ENCODE data around the gene TNFRSF1A. TPM values are rescaled to one million over a fixed set of nuclear protein-coding genes. Genes with fewer than 3 reads are reported as not detected.

TNFRSF1A gene
- total and polyA plus RNA-seq, 12 donors, result 46.4 to 386 (median 224) TPM

- DNase-seq, result peak in 1 of 7 donors; percentile 11
- H3K36me3 ChIP-seq (replicated peaks in 1 of 2), result no peaks in the 10 kb centered on the region
- H3K27me3 ChIP-seq, result no peaks in the 10 kb centered on the region
- TF ChIP-seq POLR2A (IDR thresholded peaks at IDR 0.05) (no peak), CTCF (IDR thresholded peaks at IDR 0.05) (no peak)
- H3K27ac ChIP-seq, result peak overlapping the region; percentile 7 to 85 (median 55)
- H3K4me1 ChIP-seq (replicated peaks in 1 of 2), result peaks cover 52 to 58% of the 10 kb centered on the region in 2 donors
- WGBS, 4 donors, result 63 to 73% (median 66%) methylated on average over 7 to 10 of the region's 10 CpGs
- H3K4me3 ChIP-seq, result no peak overlapping the region
- intact Hi-C loops (cut with DNase I), result no loop called here
- H3K9me3 ChIP-seq (replicated peaks in 1 of 3), result no peaks in the 10 kb centered on the region
These were observed 35.2 kb upstream of the TNFRSF1A start for GRCh38 chr12:6376870-6377666.

- TF ChIP-seq POLR2A (IDR thresholded peaks at IDR 0.05) (peak in 1 of 2 donors; percentile 21), CTCF (IDR thresholded peaks at IDR 0.05) (peak in 4 of 6 experiments; percentile 20 to 41 (median 38))
- H3K9me3 ChIP-seq (replicated peaks in 1 of 3), result no peaks in the 10 kb centered on the region
- no peaks in the 10 kb centered on the region for H3K27me3 ChIP-seq
- no peaks in the 10 kb centered on the region for H3K36me3 ChIP-seq (replicated peaks in 1 of 2)
- WGBS, 4 donors, result 47 to 67% (median 49%) methylated on average over 19 of the region's 19 CpGs
- H3K4me1 ChIP-seq (replicated peaks in 1 of 2), result peaks cover 60 to 63% of the 10 kb centered on the region in 2 donors
- intact Hi-C loops (cut with DNase I), result no loop called here
- DNase-seq, result peak in 5 of 7 donors; percentile 27 to 76 (median 70)
- no peak overlapping the region for H3K4me3 ChIP-seq
- peak overlapping the region; percentile 53 to 85 (median 67) for H3K27ac ChIP-seq
These were observed 34.4 kb upstream of the TNFRSF1A start for GRCh38 chr12:6376079-6376869.

- TF ChIP-seq CTCF (IDR thresholded peaks at IDR 0.05) (no peak), POLR2A (IDR thresholded peaks at IDR 0.05) (no peak)
- Histone ChIP-seq H3K9me3 (replicated peaks in 1 of 3) (no peaks in the 10 kb centered on the region), H3K4me1 (replicated peaks in 1 of 2) (peaks cover 68 to 69% of the 10 kb centered on the region in 2 donors), H3K27ac (peak within 1 kb of the TSS; percentile 53 to 85 (median 67)), H3K4me3 (no peak within 1 kb of the TSS), H3K36me3 (replicated peaks in 1 of 2) (no peaks in the 10 kb centered on the region), H3K27me3 (no peaks in the 10 kb centered on the region)
- intact Hi-C loops (cut with DNase I), result no loop called here
- peak in 3 of 7 donors; percentile 39 to 55 (median 52) for DNase-seq
- 64 to 73% (median 69%) methylated on average over 10 to 15 of the region's 15 CpGs for WGBS, 4 donors
These were observed 33.6 kb upstream of the TNFRSF1A start, which contains the start of gene SCNN1A for GRCh38 chr12:6375269-6376078. TSS of gene SCNN1A (minus strand) at chr12:6375563. CDS start at chr12:6374783, 780 bp downstream.

All from adrenal gland (tissue), 12 donors.